ENCODE data around the gene IYD. TPM values are rescaled to one million over a fixed set of nuclear protein-coding genes. Genes with fewer than 3 reads are reported as not detected.

The IYD gene
- total and polyA plus RNA-seq, 10 of the 15 experiments (the other 5 are each of a cell fraction or from before 2014, with no cell fraction given), result 0.07 TPM; not detected in 9

GRCh38 chr6:150403458-150404246 lies 34.8 kb downstream of the IYD start:
- no peak for ATAC-seq

More at GRCh38 chr6:150403458-150404246, 34.8 kb downstream of the IYD start:
- SMC1A ChIA-PET (ENCODE audit: uncharacterized antibody, unreplicated experiment), result interaction anchor here (0.6 to 1.1 kb wide), 2 partner anchors 11 to 551 kb away, joined by 3 read pairs; no protein-coding TSS in a partner anchor
- Histone ChIP-seq H3K27me3 (replicated peaks in 1 of 2; ENCODE audit: control insufficient read depth in 2 of 2, insufficient read depth in 2 of 2, low read length in 1 of 2) (no peaks in the 10 kb centered on the region; a peak in 1 of 4 replicates), H3K79me2 (ENCODE audit: control insufficient read depth, insufficient read depth, low read length) (no peaks in the 10 kb centered on the region), H3K27ac (ENCODE audit: control insufficient read depth, insufficient read depth) (no peak overlapping the region), H3K4me2 (ENCODE audit: control insufficient read depth, insufficient read depth) (no peak overlapping the region), H3K9ac (ENCODE audit: control insufficient read depth, insufficient read depth, low read length) (no peak overlapping the region), H3K4me1 (ENCODE audit: control insufficient read depth, insufficient read depth, low read length) (no peaks in the 10 kb centered on the region), H3K9me3 (replicated peaks; ENCODE audit: control insufficient read depth, insufficient read depth, low read length) (peaks cover 6% of the 10 kb centered on the region; the same call in 2 of the 3 replicates), H3K36me3 (ENCODE audit: control insufficient read depth in 2 of 2, insufficient read depth in 2 of 2, low read length in 1 of 2) (no peaks in the 10 kb centered on the region), H4K20me1 (ENCODE audit: control insufficient read depth, insufficient read depth) (no peaks in the 10 kb centered on the region), H2AFZ (ENCODE audit: control insufficient read depth, low read depth, low read length) (no peak overlapping the region), H3K4me3 (no peak overlapping the region)
- POLR2A ChIA-PET, result no interaction called here
- TF ChIP-seq MTA2 (IDR thresholded peaks at IDR 0.05; ENCODE audit: low read depth), result no peak
- TF ChIP-seq IRF4 (IDR thresholded peaks at IDR 0.05; ENCODE audit: low read depth, low read length), result no peak
- no peak for TF ChIP-seq SIN3A (IDR thresholded peaks at IDR 0.05; ENCODE audit: low read depth, low read length)
- no peak for TF ChIP-seq IRF5 (IDR thresholded peaks at IDR 0.05; ENCODE audit: borderline replicate concordance)
- no peak for TF ChIP-seq NFXL1 (IDR thresholded peaks at IDR 0.05; ENCODE audit: borderline replicate concordance)
- TF ChIP-seq MLLT1 (IDR thresholded peaks at IDR 0.05), result no peak
- no peak for TF ChIP-seq RUNX3 (IDR thresholded peaks at IDR 0.05; ENCODE audit: low read length)
- TF ChIP-seq BCL11A (IDR thresholded peaks at IDR 0.05; ENCODE audit: low read depth, low read length), result no peak
- no peak for TF ChIP-seq ZNF207 (IDR thresholded peaks at IDR 0.05; ENCODE audit: borderline replicate concordance)
- no peak for TF ChIP-seq KLF5 (IDR thresholded peaks at IDR 0.05; ENCODE audit: partially characterized antibody)
- TF ChIP-seq WRNIP1 (IDR thresholded peaks at IDR 0.05; ENCODE audit: borderline replicate concordance, low read depth, low read length), result no peak
- TF ChIP-seq ETV6 (conservative IDR thresholded peaks at IDR 0.05 in 1 of 2, IDR thresholded peaks at IDR 0.05 in 1 of 2; ENCODE audit: borderline replicate concordance in 1 of 2, low read depth in 1 of 2), result no peak
- TF ChIP-seq NKRF (conservative IDR thresholded peaks at IDR 0.05), result no peak
- no peak for TF ChIP-seq TCF7 (IDR thresholded peaks at IDR 0.05; ENCODE audit: borderline replicate concordance)
- no peak for TF ChIP-seq PML (IDR thresholded peaks at IDR 0.05; ENCODE audit: low read length)
- no peak for TF ChIP-seq POLR2AphosphoS5 (IDR thresholded peaks at IDR 0.05; ENCODE audit: low read length)
- RAD21 ChIA-PET (ENCODE audit: unreplicated experiment), result interaction anchor here (1.1 kb wide), 1 partner anchor 16 kb away, joined by 3 read pairs; no protein-coding TSS in a partner anchor
- CTCF ChIA-PET, result interaction anchor here (0.6 to 1.7 kb wide), 3 partner anchors 8 to 326 kb away, joined by 3 to 9 read pairs (median 4); no protein-coding TSS in a partner anchor
- in situ Hi-C loops (cut with MboI) (no loop called here), intact Hi-C loops (cut with micrococcal nuclease; ENCODE audit: unreplicated experiment) (no loop called here)
- FAIRE-seq, result no peak
- BruUV-seq (replicated peaks), result no TSS peak
- 39% methylated on average over 5 of the region's 5 CpGs for WGBS (ENCODE audit: insufficient coverage, insufficient replicate concordance, low lambda C conversion rate, missing lambda C conversion rate)
- no peak for DNase-seq (ENCODE audit: low read depth, low spot score)
